ENCODE data around the gene SSNA1. TPM values are rescaled to one million over a fixed set of nuclear protein-coding genes. Genes with fewer than 3 reads are reported as not detected.

Gene SSNA1
- total RNA-seq, 4 donors from 2014 or later = 42.0 to 97.5 (median 62.8) TPM

DNA sequence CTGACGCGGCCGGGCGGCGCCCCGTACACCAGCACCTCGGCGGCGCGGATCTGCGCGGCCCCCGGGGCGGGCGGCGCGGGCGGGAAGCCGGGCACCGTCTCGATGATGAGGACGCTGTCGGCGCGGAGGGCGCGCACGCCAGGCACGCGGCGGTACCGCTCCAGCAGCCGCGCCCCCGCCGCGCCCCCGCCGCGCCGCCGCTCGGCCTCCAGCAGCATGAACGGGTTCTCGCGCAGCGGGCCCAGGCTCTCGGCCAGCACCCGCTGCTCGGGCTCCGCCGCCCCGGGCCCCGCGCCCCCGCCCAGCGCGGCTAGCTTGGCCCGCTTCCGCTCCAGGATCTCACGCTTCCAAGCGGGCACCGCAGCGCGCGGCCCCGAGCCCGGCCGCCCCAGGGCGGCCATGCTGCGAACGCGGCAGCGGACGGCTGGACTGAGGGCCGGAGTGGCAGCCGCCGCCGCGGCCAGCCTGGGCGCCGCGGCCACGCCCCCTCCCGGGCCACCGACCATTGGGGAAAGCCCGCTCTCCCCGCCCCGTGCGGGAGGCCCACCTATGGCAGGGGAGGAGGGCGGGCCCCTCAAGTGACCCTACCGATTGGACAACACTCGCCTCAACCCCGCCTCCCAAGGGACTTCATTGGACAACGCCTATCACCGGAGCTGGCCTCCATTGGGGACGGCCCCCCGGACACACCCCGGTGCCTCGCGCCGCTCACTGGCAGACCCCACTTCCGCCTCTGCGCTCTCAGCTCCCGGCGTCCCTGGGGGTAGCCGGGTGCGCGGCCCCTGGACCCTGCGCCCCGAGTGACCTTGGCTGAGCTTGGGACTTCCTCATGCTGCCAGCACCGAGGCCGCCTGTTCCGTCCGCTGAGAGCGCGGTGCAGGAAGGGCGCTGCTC is 12.1 kb downstream of the SSNA1 start, which contains the start of gene TPRN:
Gene TPRN, minus strand, starts transcription at position 431 of the 894 bp plus-strand sequence. Its CDS starts 30 bp downstream, at position 401.
- Histone ChIP-seq H3K27ac (peak within 1 kb of the TSS; percentile 30 to 71 (median 52)), H3K4me1 (peaks cover 35 to 60% of the 10 kb centered on the region in 2 donors), H3K36me3 (no peaks in the 10 kb centered on the region), H3K27me3 (no peaks in the 10 kb centered on the region), H3K9me3 (no peaks in the 10 kb centered on the region), H3K4me3 (replicated peaks in 1 of 3) (peak within 1 kb of the TSS; percentile 11 to 57 (median 57))
- 0 to 2% methylated on average over 1 to 10 of the region's 118 CpGs for WGBS, 2 donors
- DNase-seq = peak; percentile 100
- TF ChIP-seq POLR2A (IDR thresholded peaks at IDR 0.05) = peak; percentile 56 to 94
- TF ChIP-seq, protein P1, sequence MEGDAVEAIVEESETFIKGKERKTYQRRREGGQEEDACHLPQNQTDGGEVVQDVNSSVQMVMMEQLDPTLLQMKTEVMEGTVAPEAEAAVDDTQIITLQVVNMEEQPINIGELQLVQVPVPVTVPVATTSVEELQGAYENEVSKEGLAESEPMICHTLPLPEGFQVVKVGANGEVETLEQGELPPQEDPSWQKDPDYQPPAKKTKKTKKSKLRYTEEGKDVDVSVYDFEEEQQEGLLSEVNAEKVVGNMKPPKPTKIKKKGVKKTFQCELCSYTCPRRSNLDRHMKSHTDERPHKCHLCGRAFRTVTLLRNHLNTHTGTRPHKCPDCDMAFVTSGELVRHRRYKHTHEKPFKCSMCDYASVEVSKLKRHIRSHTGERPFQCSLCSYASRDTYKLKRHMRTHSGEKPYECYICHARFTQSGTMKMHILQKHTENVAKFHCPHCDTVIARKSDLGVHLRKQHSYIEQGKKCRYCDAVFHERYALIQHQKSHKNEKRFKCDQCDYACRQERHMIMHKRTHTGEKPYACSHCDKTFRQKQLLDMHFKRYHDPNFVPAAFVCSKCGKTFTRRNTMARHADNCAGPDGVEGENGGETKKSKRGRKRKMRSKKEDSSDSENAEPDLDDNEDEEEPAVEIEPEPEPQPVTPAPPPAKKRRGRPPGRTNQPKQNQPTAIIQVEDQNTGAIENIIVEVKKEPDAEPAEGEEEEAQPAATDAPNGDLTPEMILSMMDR (IDR thresholded peaks at IDR 0.05) = peak in 1 of 6 experiments; percentile 7
- intact Hi-C loops (cut with DNase I) = no loop called here

DNA sequence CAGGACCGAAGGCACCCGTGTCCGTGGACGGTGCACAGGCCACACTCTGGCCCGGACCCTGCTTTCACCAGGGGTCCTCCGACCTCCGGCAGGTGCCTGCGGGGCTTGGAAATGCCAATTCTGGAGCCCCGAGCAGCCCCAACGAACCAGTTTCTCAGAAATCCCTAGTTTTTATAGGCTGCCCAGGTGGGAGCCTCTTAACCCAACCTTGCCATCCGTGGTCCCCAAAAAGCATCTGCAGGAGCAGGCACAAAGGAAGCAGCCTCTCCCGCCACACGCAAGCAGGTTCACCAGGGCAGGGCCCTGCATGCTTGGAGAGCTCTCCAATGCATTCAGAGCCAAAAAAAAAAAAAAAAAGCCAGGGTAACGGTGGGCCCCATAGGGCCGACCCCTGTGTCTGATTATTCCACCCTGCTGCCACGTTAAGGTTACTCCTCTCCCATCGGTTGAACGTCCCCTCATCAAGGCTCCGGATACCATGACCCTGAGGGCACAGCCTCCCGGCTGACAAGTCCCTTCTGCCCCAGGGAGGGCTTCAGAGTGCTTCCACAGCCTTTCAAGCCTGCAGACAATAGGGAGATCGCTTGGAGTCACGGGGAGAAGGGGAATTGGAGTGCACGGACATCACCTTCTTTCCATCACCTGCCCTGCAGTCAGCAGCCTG is 12.9 kb downstream of the SSNA1 start:
- no peaks in the 10 kb centered on the region for H3K36me3 ChIP-seq
- H3K4me3 ChIP-seq (replicated peaks in 1 of 3) = peak overlapping the region; percentile 11 to 57 (median 57)
- H3K27me3 ChIP-seq = no peaks in the 10 kb centered on the region
- intact Hi-C loops (cut with DNase I) = no loop called here
- peaks cover 42 to 66% of the 10 kb centered on the region in 2 donors for H3K4me1 ChIP-seq
- H3K27ac ChIP-seq = peak overlapping the region; percentile 30 to 71 (median 52)
- H3K9me3 ChIP-seq = no peaks in the 10 kb centered on the region
- 21 to 32% methylated on average over 14 to 17 of the region's 23 CpGs for WGBS, 2 donors
- no peak for DNase-seq
- TF ChIP-seq POLR2A (IDR thresholded peaks at IDR 0.05) = no peak
- TF ChIP-seq, protein P1 (IDR thresholded peaks at IDR 0.05) = no peak

DNA sequence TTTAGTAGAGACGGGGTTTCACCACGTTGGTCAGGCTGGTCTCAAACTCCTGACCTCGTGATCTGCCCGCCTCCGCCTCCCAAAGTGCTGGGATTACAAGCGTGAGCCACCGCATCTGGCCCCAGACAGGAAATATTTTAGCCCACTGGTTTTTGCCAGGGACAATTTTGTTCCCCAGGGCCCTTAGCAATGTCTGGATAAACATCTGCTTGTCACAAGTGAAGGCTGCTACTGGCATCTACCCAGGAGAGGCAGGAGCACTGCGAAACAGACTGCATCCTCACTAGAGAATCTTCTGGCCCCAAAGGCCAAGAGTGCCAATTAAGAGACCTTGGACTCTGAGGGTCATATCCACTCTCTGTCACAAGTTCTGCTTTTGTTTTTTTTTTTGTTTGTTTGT is 14.5 kb downstream of the SSNA1 start:
- Histone ChIP-seq H3K27ac (no peak overlapping the region), H3K36me3 (no peaks in the 10 kb centered on the region), H3K4me1 (peaks cover 47 to 66% of the 10 kb centered on the region in 2 donors), H3K9me3 (no peaks in the 10 kb centered on the region), H3K27me3 (no peaks in the 10 kb centered on the region), H3K4me3 (replicated peaks in 1 of 3) (no peak overlapping the region)
- TF ChIP-seq POLR2A (IDR thresholded peaks at IDR 0.05) = no peak
- TF ChIP-seq, protein P1 (IDR thresholded peaks at IDR 0.05) = no peak
- WGBS, 2 donors = 79 to 95% methylated on average over 7 to 8 of the region's 8 CpGs
- no peak for DNase-seq
- intact Hi-C loops (cut with DNase I) = no loop called here

DNA sequence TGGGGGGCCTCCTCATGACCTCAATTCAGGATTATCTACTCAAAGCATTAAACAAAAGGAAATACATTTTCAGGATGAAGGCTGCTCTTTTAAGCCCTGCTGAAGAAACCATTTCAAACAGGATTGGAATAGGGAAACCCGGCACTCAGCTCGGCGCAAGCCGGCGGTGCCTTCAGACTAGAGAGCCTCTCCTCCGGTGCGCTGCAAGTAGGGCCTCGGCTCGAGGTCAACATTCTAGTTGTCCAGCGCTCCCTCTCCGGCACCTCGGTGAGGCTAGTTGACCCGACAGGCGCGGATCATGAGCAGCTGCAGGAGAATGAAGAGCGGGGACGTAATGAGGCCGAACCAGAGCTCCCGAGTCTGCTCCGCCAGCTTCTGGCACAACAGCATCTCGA is 16.3 kb downstream of the SSNA1 start:
- DNase-seq = no peak
- Histone ChIP-seq H3K36me3 (no peaks in the 10 kb centered on the region), H3K27me3 (no peaks in the 10 kb centered on the region), H3K4me3 (replicated peaks in 1 of 3) (peak overlapping the region; percentile 74 to 99 (median 81)), H3K4me1 (peaks cover 30 to 49% of the 10 kb centered on the region in 2 donors), H3K9me3 (no peaks in the 10 kb centered on the region), H3K27ac (peak overlapping the region in 1 of 3 donors; percentile 48)
- WGBS, 2 donors = 15 to 24% methylated on average over 9 to 17 of the region's 21 CpGs
- TF ChIP-seq POLR2A (IDR thresholded peaks at IDR 0.05) = no peak
- TF ChIP-seq, protein P1 (IDR thresholded peaks at IDR 0.05) = no peak
- intact Hi-C loops (cut with DNase I) = no loop called here

Data from thyroid gland (tissue), 4 donors.